Activated CD4-positive, alpha-beta T cell treated with anti-CD3 and anti-CD28 coated beads for 1 hour (primary cell): ENCODE results near the gene CD69.

Source experiments
- DNase-seq: peaks from one replicate; pipeline ENCODE4 v3.0.0-alpha.2; 2020

The CD69 gene

GRCh38 chr12:9779209-9779608, 18.5 kb upstream of the CD69 start:
- DNase-seq, result no peak

GRCh38 chr12:9776781-9777180, 16.1 kb upstream of the CD69 start:
- no peak for DNase-seq

- no peak for DNase-seq
These were observed 12.6 kb upstream of the CD69 start for GRCh38 chr12:9773216-9773877.

GRCh38 chr12:9763025-9763424, 2.3 kb upstream of the CD69 start:
- no peak for DNase-seq

GRCh38 chr12:9762369-9762768, 1.7 kb upstream of the CD69 start:
- no peak for DNase-seq

GRCh38 chr12:9761419-9761781, 699 bp upstream of the CD69 start:
- DNase-seq, result no peak

- DNase-seq, result no peak
These were observed 581 bp downstream of the CD69 start for GRCh38 chr12:9760120-9760519.

GRCh38 chr12:9759694-9760093, 1.0 kb downstream of the CD69 start:
- DNase-seq, result no peak

- DNase-seq, result no peak
These were observed 2.6 kb downstream of the CD69 start for GRCh38 chr12:9758119-9758518.

- no peak for DNase-seq
These were observed 3.2 kb downstream of the CD69 start for GRCh38 chr12:9757433-9758025.

- peak; percentile 48 for DNase-seq
These were observed 4.0 kb downstream of the CD69 start for GRCh38 chr12:9756706-9757105.

- DNase-seq, result no peak
These were observed 4.5 kb downstream of the CD69 start for GRCh38 chr12:9756170-9756569.

- DNase-seq, result no peak
These were observed 5.1 kb downstream of the CD69 start for GRCh38 chr12:9755567-9755966.

- DNase-seq, result no peak
These were observed 5.7 kb downstream of the CD69 start for GRCh38 chr12:9755035-9755434.

- DNase-seq, result no peak
These were observed 6.4 kb downstream of the CD69 start for GRCh38 chr12:9754099-9754927.

GRCh38 chr12:9753498-9753897, 7.2 kb downstream of the CD69 start:
- no peak for DNase-seq

- DNase-seq, result no peak
These were observed 7.6 kb downstream of the CD69 start for GRCh38 chr12:9753073-9753472.

GRCh38 chr12:9752145-9752933, 8.4 kb downstream of the CD69 start:
- no peak for DNase-seq

- peak; percentile 72 for DNase-seq
These were observed 9.2 kb downstream of the CD69 start for GRCh38 chr12:9751204-9752144.

- peak; percentile 69 for DNase-seq
These were observed 10.2 kb downstream of the CD69 start for GRCh38 chr12:9750276-9751203.

GRCh38 chr12:9749640-9750039, 11.1 kb downstream of the CD69 start:
- DNase-seq, result no peak
